MM.1S (cell line): ENCODE measurements around the gene CHSY1.
A peak's percentile ranks its signal among the peaks of the same experiment; 100 is the strongest.

Experiments used
- DNase-seq: peaks from one replicate; pipeline ENCODE4 v3.0.0-alpha.2; 2015
- H2AFZ ChIP-seq: fragments of 300-600 bp; sonication (generic); 2 replicates; pipeline ENCODE4 v1.6.0; 2016; ENCODE audit warnings: antibody characterized with exemption, low read length
- H3F3A ChIP-seq: fragments of 300-600 bp; sonication (generic); 2 replicates; pipeline ENCODE4 v1.6.1; 2016; ENCODE audit warnings: mild to moderate bottlenecking, antibody characterized with exemption, low read length, moderate library complexity, mixed read lengths; ENCODE audit not compliant: insufficient read depth
- H3K27ac ChIP-seq: fragments of 300-600 bp; sonication (generic); 2 replicates; pipeline ENCODE4 v1.5.1; 2016; ENCODE audit warnings: mild to moderate bottlenecking, low read length
- H3K27me3 ChIP-seq: fragments of 300-600 bp; sonication (generic); replicated peaks from 2 replicates; pipeline ENCODE4 v1.6.0; 2016; ENCODE audit warnings: low read length; ENCODE audit not compliant: insufficient read depth
- H3K36me3 ChIP-seq: fragments of 300-600 bp; sonication (generic); replicated peaks from 2 replicates; pipeline ENCODE4 v1.6.1; 2016; ENCODE audit warnings: mild to moderate bottlenecking, low read length, mixed read lengths; ENCODE audit not compliant: insufficient read depth
- H3K4me1 ChIP-seq: fragments of 300-600 bp; sonication (generic); 2 replicates; pipeline ENCODE4 v1.6.1; 2016; ENCODE audit warnings: low read length, mixed read lengths
- H3K4me2 ChIP-seq: fragments of 300-600 bp; sonication (generic); 2 replicates; pipeline ENCODE4 v1.6.0; 2016; ENCODE audit warnings: low read depth, low read length
- H3K4me3 ChIP-seq: fragments of 300-600 bp; sonication (generic); 2 replicates; pipeline ENCODE4 v1.5.1; 2016; ENCODE audit warnings: low read length, mixed read lengths
- H3K79me2 ChIP-seq: fragments of 300-600 bp; sonication (generic); 2 replicates; pipeline ENCODE4 v1.6.1; 2016; ENCODE audit warnings: mixed run types, low read length, mixed read lengths
- H3K9ac ChIP-seq: fragments of 300-600 bp; sonication (generic); 2 replicates; pipeline ENCODE4 v1.6.1; 2016; ENCODE audit warnings: low read length, mixed read lengths
- H3K9me2 ChIP-seq: fragments of 300-600 bp; sonication (generic); replicated peaks from 2 replicates; pipeline ENCODE4 v1.6.1; 2016; ENCODE audit warnings: mild to moderate bottlenecking, low read length, mixed read lengths; ENCODE audit not compliant: insufficient read depth
- H3K9me3 ChIP-seq: fragments of 300-600 bp; sonication (generic); replicated peaks from 2 replicates; pipeline ENCODE4 v1.6.1; 2016; ENCODE audit warnings: mild to moderate bottlenecking, low read length, mixed read lengths; ENCODE audit not compliant: insufficient read depth
- H4K20me1 ChIP-seq: fragments of 300-600 bp; sonication (generic); 2 replicates; pipeline ENCODE4 v1.6.1; 2016; ENCODE audit warnings: mild to moderate bottlenecking, low read length, moderate library complexity, mixed read lengths; ENCODE audit not compliant: insufficient read depth
- CTCF ChIP-seq: fragments of 300-600 bp; sonication (generic); IDR thresholded peaks from 2 replicates; pipeline ENCODE4 v1.5.1; 2016; ENCODE audit warnings: antibody characterized with exemption, low read length, mixed read lengths
- EZH2 ChIP-seq: fragments of 300-600 bp; sonication (generic); optimal IDR thresholded peaks from 2 replicates; pipeline ENCODE3; 2017; ENCODE audit warnings: low read depth, mild to moderate bottlenecking, antibody characterized with exemption, low read length, mixed read lengths
- EZH2phosphoT487 ChIP-seq: fragments of 300-600 bp; sonication (generic); IDR thresholded peaks from 2 replicates; pipeline ENCODE4 v1.6.1; 2018; ENCODE audit warnings: antibody characterized with exemption, low read length

Gene CHSY1

DNA sequence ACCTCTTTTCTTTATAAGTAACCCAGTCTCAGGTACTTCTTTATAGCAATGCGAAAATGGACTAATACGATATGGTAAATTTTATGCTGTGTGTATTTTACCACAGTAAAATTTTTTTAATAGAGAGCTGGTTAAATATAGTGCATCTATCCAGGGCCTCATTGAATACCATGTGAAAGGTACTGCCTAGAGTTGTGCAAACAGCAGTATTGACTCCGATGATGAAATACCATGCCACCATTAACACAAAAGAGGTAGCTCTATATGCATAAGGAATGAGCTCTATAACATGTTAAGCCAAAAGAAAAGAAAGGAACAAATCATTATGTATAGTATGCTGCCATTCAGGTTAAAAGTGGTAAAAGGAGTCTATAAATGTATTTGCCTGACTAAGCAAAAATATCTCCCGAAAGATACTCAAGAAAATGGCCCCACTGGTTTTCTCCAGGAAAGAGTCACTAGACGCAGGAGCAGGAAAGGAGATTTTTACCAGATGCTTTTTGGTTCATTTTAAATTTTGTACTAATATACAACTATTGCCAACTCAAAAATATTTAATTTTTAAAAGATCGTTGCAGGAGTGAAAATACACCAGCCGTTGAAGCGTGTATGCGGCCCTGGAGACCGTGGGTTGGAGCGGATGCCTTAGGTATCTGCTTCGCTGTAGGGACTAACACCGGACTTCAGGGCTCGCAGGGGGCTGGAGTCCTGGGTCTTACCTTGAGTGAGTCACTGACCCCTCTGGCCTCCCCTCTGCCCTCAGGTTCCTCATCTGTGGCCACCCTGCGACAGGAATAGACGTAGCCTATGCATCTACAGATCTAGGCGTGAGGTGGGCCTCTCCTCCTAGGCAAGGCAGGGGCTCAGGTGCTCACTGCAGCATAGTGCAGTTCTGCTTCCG is 120.1 kb downstream of the CHSY1 start:
- Histone ChIP-seq H4K20me1 (no peaks in the 10 kb centered on the region), H3K36me3 (no peaks in the 10 kb centered on the region), H3K9me2 (no peaks in the 10 kb centered on the region), H2AFZ (no peak overlapping the region), H3K79me2 (peaks cover 9% of the 10 kb centered on the region; the same call in 1 of the 2 replicates), H3K4me3 (no peak overlapping the region), H3K4me1 (peaks cover 40% of the 10 kb centered on the region), H3K9ac (no peak overlapping the region), H3K27me3 (no peaks in the 10 kb centered on the region), H3K9me3 (no peaks in the 10 kb centered on the region), H3F3A (peaks cover 28% of the 10 kb centered on the region), H3K27ac (no peak overlapping the region), H3K4me2 (no peak overlapping the region)
- no peak for TF ChIP-seq EZH2
- TF ChIP-seq CTCF = no peak
- no peak for TF ChIP-seq EZH2phosphoT487
- no peak for DNase-seq

DNA sequence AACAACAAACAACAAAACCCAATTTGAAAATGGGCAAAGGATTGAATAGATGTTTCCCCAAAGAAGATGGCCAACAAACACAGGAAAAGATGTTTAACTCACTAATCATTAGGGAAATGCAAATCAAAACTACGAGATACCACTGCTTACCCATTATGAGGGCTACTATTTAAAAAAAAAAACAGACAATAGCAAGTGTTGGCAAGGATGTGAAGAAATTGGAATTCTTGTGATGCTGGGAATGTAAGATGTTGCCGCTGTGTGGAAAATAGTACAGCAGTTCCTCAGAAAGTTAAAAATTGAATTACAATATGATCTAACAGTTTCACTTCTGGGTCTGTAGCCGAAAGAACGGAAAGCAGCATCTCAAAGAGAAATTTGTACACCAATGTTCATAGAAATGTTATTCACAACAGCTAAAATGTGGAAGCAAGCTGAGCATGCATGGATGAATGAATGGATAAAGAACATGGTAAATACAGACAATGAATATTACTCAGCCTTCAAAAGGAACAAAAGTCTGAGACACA is 121.9 kb downstream of the CHSY1 start:
- peaks cover 38% of the 10 kb centered on the region for H3K4me1 ChIP-seq
- 0 out of 2 replicates have a peak overlapping the region, but pooled peaks have one; percentile 1 for H3K4me2 ChIP-seq
- DNase-seq = no peak
- H3K9me2 ChIP-seq = no peaks in the 10 kb centered on the region
- no peaks in the 10 kb centered on the region for H3K36me3 ChIP-seq
- H3K9ac ChIP-seq = no peak overlapping the region
- TF ChIP-seq EZH2phosphoT487 (no peak), EZH2 (no peak), CTCF (no peak)
- peaks cover 39% of the 10 kb centered on the region for H3F3A ChIP-seq
- no peak overlapping the region for H2AFZ ChIP-seq
- H3K4me3 ChIP-seq = no peak overlapping the region
- H4K20me1 ChIP-seq = no peaks in the 10 kb centered on the region
- peaks cover 13% of the 10 kb centered on the region for H3K79me2 ChIP-seq
- H3K27ac ChIP-seq = no peak overlapping the region
- no peaks in the 10 kb centered on the region for H3K9me3 ChIP-seq
- no peaks in the 10 kb centered on the region for H3K27me3 ChIP-seq

- Histone ChIP-seq H3K79me2 (peaks cover 26% of the 10 kb centered on the region), H3K4me2 (peak overlapping the region; percentile 71), H3K9ac (peak overlapping the region; percentile 77), H4K20me1 (no peaks in the 10 kb centered on the region), H3K36me3 (no peaks in the 10 kb centered on the region), H3K27me3 (no peaks in the 10 kb centered on the region), H3F3A (peaks cover 39% of the 10 kb centered on the region), H3K27ac (peak overlapping the region; percentile 97), H3K4me1 (peaks cover 47% of the 10 kb centered on the region), H3K4me3 (peak overlapping the region; percentile 32; the same call in 1 of the 2 replicates), H3K9me3 (no peaks in the 10 kb centered on the region), H3K9me2 (no peaks in the 10 kb centered on the region), H2AFZ (no peak overlapping the region)
- TF ChIP-seq EZH2 (no peak), CTCF (no peak), EZH2phosphoT487 (no peak)
- no peak for DNase-seq
These were observed 123.4 kb downstream of the CHSY1 start for GRCh38 chr15:101128221-101129015.
